ENCODE data around the gene DEFB124.
"Not testable (repeated sequence)": the region's sequence is repeated elsewhere in the genome, so short reads cannot be mapped to it uniquely, and the experiment has no call there.

Gene DEFB124, protein sequence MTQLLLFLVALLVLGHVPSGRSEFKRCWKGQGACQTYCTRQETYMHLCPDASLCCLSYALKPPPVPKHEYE

DNA sequence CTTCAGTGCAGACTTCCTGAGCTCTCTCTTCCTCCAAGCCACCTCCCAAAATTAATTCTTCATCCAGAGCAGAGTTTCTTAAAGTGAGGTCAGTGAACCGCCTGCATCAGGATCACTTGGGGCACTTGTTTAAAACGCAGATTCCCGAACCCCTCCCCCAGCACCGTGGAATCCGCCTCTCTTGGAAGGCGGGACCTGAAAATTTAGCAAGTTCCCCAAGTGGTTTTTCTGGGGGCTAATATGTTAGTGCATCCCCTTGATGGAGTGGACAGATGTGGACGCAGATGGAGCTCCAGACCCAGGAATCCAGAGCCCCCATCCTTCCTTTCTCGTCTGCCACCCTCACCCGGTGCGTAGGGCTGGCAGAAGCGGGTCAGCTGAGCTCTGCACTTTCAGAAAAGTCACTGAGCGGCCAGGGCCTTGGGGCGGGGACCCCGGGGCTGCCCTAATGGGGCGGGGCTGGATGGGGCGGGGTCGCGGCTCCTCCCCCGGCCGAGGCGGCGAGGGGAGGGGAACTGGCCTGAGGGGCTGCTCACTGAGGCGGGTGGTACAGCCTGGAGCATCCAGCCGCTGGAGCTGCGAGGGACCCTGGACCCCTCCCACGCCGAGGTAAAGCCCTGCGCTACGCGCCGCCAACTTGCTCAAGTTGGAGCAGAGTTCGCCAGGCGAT, at the start of gene DEFB124, which contains the start of gene REM1:
Gene DEFB124, minus strand, starts transcription at position 370 of the 670 bp plus-strand sequence. CDS start 2,114 bp downstream, outside the sequence.
Gene REM1, plus strand, starts transcription at position 531 of the 670 bp plus-strand sequence. CDS start 1,158 bp downstream, outside the sequence.
- DNase-seq (ENCODE audit: low read depth in 2 of 2): no peak

DNA sequence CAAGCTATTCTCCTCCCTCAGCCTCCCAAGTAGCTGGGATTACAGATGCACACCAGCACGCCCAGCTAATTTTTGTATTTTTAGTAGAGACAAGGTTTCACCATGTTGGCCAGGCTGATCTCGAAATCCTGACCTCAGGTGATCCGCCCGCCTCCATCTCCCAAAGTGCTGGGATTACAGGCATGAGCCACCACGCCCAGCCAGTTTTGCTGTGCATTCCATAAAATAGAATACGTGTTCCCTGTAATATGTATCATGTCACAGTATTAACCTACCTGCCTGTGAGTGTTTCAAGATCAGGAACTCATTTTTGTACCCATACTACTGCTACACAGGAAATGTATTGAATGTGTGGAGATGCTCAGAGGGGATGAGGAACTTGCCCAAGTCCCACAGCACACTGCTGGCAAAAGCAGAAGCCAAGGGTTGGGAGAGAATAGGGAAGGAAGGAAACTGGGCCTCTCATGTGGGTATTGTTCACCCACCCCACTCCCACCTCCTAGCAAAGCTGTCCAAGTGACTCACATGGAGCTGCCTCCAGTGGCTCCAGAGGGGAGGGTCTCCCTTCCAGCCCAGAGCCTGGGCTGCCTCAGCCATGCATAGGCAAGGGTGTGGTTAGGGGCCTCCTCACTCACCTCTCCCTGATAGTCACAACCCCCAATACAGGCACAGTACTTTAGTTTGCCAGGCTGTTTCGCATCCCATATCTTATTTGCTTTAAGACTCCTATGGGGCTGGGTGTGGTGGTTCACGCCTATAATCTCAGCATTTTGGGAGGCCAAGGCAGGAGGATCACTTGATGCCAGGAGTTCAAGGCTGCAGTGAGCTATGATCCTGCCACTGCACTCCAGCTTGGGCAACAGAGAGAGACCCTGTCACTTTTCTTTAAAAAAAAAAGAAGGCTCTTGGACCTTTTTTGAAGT, 48.7 kb upstream of the DEFB124 start:
- no peak for DNase-seq (ENCODE audit: low read depth in 2 of 2)

DNA sequence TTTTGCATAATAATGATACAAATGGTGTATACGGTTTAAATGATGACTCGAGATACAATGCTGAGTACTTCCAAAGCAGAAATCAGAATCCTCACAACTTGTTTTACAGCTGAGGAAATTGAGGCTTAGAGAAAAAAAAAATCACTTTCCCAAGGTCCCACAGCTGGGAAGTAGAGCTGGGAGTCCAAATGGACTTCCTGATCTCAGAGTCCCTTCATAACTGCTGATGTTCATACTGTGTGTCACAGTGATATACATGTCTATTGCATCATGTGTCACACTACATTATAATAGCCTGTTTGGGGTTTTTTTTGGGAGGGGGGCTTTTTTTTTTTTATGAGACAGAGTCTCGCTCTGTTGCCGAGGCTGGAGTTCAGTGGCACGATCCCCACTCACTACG, 47.8 kb upstream of the DEFB124 start:
- DNase-seq (ENCODE audit: low read depth in 2 of 2): no peak

DNA sequence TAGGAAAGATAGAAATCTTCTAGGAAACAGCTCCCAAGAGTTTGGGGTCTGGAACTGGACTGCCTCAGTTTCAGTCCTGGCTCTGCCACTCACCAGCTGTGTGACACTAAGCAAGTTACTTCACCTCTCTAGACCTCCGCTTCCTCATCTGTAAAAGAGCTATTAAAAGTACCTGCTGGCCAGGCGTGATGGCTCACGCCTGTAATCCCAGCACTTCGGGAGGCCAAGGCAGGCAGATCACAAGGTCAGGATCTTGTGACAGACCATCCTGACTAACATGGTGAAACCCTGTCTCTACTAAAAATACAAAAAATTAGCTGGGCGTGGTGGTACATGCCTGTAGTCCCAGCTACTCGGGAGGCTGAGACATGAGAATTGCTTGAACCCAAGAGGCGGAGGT, 46.3 kb upstream of the DEFB124 start:
- DNase-seq (ENCODE audit: low read depth in 2 of 2): not testable (repeated sequence)

DNA sequence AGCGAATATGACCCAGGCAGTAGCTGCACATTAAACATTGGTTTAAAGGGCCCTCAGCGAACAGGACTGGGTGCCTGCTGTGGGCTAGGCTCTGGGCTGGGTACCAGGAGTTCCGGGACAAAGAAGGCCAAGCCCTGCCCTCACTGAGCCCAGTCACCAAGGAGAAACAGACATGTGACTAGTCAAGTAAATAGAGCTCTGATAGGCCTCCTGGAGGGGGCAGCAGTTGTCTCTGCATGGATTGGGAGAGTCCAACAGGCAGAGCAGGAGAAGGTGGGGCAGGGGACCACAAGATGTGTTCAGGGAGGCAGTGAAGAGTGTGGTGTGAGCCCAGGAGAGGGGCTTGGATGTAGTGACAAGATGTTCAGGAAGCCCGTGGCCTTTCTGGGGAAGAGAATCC, 42.4 kb upstream of the DEFB124 start:
- DNase-seq (ENCODE audit: low read depth in 2 of 2): no peak

DNA sequence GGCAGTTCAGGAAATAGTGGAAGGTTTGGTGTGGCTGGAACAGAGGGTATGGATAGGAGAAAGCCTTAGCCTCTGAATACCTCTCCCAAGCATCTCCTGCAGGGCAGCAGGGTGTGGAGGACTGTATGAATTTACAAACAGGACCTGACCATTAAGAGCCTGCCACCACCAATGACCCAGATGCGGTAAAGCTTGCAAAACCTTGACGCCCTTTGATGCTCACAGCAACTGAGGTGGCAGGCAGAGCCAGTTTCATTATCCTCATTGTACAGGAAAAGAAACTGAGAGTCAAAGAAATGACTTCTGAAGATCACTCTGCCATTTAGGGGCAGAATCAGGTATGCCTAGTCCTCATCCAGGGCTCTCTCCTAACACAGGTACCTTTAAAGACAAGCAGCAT, 41.7 kb upstream of the DEFB124 start:
- no peak for DNase-seq (ENCODE audit: low read depth in 2 of 2)

DNA sequence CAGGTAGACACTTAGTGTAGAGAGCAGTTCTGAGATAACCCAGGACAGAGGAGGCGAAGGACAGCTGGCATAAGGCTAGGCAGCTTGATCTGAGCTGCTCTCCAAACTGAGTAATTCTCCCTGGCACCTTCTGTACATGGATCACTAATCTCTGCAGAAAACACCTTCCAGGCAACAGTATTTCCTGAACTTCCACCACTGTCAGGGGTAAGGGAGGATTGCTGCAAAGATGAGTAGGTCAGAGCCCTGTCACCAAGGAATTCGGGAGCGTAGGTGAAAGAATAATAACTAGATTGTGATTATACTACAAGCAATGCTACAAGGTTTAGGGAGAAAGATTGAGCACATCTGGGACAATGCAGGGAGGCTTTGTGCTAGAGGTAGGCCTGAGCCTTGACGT, 41.2 kb upstream of the DEFB124 start:
- DNase-seq (ENCODE audit: low read depth in 2 of 2): no peak

DNA sequence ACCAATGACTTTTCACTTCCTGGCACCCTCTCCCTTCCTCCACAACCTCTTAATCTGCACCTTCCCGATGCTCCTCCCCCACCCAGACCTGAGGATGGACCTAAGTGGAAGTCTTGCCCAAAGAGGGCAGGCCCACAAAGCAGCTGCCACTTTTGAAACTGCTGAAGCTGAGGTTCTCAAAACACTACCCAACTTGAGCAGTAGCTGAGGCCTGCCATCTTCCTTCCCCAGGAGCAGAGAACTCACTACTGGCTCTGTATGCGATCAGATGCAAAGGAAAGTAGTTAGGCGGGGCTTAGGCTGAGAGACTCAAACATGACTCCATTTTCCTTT, 40.8 kb upstream of the DEFB124 start:
- no peak for DNase-seq (ENCODE audit: low read depth in 2 of 2)

DNA sequence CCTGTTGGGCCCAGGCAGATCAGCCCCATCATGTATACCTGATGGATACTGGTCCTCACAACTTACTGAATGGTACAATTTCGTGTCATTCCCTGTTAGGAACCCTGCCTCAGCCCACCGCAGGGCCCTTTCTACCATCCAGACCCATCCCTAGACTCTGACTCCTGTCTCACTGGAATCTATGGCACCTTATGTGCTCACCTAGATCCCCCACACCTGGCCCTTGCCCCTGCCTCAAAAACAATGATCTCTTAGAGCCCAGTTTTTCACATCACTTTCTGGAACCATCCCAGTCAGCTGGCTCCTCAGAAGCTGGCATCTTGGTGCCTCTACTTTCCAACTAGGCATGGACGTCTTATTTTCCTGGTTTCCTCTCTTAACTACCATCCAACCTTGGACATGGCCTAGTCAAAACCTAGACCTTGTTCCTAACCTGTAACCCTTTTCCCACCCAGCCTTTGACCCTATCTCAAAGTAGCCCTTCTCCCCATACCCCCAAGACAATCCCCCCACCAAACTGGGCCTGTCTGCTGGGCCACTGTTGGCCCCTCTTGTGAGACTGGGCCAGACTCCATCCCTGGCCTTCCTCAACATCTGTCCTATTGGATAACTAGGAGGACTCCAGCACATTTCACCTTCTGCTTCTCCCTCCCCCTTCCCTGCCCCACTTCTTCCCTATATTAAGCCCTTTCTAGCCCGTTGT, 40.3 kb upstream of the DEFB124 start:
- no peak for DNase-seq (ENCODE audit: low read depth in 2 of 2)

DNA sequence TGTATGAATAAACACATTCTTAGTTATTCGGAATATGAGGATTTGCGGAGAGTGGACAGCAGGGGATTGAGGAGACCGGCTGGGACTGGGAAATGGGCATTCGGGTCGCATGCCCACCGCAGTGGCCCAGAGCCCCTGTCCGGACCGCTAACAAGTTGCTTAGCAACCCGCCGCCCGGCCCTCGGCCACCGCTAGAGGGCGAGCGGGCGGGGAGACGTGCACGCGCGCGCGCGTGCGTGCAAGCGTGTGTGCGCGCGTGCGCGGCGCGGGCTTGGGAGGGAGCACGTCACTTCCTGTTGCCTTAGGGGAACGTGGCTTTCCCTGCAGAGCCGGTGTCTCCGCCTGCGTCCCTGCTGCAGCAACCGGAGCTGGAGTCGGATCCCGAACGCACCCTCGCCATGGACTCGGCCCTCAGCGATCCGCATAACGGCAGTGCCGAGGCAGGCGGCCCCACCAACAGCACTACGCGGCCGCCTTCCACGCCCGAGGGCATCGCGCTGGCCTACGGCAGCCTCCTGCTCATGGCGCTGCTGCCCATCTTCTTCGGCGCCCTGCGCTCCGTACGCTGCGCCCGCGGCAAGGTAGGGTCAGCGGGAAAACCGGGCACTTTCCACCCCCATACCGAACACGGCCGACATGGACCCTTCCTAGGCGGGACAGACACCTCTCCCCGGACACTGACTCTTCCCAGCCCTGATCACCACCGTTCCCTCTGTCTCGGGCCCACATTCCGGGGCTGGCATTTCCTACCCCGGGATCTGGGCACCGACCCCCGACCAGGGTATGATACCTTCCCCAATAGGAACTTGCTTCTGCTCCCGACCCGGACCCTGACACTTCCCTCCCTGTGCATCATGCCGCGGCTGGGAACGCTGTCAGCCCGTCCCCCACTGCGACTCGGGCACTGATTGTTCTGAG, 39.5 kb upstream of the DEFB124 start, which contains the start of gene HM13:
Gene HM13, plus strand, starts transcription at position 289 of the 918 bp plus-strand sequence. Its CDS starts 110 bp downstream, at position 399.
- peak; percentile 80 to 85 for DNase-seq (ENCODE audit: low read depth in 2 of 2)

DNA sequence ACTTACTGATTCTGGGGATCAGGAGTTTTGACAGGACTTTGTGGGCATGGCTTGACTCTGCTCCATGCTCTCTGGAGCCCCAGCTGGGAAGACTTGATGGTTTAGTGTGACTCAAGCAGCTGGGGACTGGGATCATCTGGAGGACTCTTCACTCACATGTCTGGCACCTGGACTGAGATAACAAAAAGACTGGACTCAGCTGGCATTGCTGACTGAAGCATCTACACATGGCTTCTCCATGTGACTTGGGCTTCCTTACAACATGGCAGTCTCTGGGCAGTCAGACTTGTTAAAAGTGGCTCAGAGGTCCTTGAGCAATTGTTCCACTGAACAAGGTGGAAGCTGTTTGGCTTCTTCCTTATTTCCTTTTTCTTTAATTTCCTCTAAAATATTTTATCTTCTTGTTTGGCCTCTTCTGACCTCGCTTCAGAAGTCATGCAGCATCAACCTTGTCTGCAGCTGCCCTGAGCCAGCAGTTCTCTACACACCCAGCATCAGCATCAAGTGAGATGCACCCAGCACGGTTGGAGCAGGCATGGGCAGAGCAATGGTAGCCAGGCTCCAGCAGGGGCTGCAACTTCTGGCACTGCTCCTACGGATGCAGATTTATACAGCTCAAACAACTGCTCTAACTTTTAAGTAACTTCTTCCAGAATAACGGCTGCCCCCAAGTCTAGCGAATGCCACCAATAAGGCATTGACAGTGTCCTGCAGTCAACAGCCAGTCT, 33.8 kb upstream of the DEFB124 start:
- DNase-seq (ENCODE audit: low read depth in 2 of 2): no peak

DNA sequence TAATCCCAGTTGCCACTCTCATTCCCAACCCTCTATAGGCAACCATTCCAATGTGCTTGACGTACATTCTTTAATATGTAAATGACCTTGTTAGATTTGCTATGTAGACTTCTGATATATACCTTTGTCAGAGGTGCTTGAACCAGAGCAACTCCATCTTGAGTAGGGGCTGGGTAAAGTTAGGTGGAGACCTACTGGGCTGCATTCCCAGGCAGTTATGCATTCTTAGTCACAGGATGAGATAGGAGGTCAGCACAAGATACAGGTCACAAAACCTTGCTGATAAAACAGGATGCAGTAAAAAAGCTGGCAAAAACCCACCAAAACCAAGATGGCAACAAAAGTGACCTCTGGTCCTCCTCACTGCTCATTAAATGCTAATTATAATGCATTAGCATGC, 31.0 kb upstream of the DEFB124 start:
- DNase-seq (ENCODE audit: low read depth in 2 of 2): no peak

DNA sequence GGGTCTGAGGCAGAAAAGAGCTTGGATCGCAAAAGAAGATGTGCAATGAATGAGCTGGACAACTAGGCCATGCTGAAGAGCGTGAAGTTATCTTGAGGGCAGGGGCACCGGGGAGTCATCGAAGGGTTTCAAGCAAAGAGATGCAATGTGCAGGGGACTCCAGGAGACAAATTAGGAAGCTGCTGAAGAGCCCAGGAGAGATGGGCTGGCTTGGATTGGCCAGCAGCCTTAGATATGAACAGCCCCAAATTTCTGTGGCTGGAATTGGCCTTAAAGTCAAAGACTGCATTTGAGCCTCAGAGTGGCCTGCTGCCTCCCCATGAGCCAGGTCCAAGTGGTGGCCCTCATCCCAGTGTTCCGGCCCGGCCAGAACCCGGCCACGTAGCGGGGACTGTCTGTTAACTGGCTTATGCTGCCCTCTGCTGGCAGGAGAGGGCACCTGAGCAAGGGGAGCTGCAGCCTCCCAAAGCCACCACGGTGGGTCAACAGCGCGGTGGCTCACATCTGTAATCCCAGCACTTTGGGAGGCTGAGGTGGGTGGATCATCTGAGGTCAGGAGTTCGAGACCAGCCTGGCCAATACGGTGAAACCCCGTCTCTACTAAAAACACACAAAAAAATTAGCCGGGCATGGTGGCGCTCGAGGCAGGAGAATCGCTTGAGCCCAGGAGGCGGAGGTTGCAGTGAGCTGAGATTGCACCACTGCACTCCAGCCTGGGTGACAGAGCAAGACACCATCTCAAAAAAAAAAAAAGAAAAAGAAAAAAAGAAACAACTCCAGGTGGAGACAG, 28.2 kb upstream of the DEFB124 start:
- peak; percentile 57 to 73 for DNase-seq (ENCODE audit: low read depth in 2 of 2)

DNA sequence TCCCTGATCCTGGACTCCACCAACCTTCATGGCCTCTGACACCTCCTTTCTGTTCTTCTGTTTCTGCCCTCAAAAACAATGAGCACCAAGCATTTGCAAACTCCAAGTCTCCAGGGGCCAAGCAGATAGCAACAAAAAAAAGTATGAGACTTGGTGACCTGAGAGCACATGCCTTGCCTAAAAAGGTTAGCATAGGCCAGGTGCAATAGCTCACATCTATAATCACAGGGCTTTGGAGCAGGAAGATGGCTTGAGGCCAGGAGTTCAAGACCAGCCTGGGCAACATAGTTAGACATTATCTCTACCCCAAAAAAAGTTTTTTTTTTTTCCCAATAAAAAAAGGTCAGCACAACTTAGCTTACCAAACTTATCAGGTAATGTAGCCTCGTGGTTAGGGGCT, 25.6 kb upstream of the DEFB124 start:
- no peak for DNase-seq (ENCODE audit: low read depth in 2 of 2)

DNA sequence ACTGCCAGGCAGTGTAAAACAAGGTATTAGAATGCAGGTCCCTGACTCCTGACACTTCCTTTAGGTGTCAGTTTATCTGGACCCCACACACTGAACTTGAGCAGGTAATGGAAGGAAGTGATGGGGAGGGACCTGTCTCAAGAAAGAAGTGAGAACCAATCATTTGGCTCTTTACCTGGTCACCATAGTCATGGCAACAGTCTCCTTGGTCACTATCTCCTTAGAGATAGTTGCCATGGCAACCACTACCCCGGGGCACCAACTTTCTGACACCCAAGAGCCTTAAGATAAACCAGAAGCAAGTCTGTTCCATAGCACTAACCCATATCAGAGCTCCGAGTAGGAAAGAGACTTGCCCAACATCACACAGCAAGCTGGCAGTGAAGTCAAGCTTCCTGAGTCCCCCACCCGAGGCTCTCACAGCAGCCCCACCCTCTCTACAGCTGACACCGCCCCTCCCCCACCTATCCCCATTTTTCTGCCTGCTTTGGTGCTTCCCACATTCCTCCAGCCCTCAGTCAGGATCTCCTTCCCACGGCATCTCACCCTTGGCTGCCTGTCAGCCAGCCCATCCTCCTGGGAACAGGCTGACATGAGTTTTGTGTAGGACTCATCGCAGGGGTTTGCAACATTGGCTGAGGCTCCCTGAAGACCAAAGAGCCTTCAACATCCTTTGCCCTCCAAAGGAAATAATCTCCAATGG, 23.1 kb upstream of the DEFB124 start:
- DNase-seq (ENCODE audit: low read depth in 2 of 2): no peak

DNA sequence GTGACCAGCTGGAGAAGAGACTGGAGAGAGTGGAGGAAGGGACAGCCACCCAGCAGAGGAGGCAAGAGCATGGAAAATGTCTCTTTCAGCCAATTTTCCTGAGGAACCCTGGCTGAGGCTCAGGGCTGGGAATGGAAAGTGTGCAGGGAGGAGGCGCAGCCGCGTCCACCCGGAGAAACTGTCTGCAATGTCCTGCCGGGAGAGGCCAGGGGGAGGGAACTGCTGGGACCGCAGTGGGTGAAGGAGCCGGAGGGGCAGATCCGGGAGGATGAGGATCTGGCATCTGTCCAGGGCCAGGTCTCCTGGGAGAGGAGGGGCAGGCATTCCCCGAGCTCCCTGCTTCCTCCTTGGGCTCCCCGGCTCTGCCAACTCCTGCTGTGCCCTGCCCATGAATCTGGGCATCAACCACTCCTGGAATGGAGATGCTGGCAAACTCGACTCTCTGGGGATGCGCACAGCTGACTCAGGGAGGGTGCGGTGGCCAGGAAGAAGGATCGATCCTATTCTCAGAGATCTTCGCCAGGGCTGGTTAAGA, 21.9 kb upstream of the DEFB124 start:
- no peak for DNase-seq (ENCODE audit: low read depth in 2 of 2)

DNA sequence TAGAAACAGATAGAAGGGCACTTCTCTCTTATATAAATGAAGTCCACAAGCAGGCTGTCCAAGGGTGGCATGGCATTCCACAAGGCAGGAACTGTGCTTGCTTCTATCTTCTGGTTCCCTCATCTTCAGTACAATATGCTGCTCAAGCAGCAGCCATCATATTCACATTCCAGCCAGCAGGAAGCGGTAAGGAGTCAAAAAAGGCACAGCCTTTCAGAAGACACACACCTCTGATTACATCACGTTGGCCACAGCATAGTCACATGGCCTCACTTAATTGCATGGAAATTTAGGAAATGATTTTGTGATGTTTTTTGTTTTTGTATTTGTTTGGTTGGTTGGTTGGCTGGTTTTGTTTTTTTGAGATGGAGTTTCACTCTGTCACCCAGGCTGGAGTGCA, 19.2 kb upstream of the DEFB124 start:
- no peak for DNase-seq (ENCODE audit: low read depth in 2 of 2)

DNA sequence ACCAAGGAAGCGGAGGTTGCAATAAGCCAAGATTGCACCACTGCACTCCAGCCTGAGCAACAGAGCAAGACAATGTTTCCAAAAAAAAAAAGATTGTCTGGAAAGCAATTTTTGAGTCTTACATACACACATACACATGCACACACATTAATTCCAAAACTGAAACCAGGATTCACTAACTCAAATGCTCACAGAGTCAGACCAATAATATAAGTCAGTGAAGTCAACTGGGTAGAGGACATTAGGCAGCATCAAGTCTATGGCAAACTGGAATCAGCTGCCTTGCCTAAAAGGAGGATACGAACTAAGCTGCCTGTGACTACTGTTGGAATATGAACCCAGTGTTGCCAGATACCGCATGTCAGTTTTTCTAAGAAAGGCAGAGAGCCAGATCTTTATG, 15.8 kb upstream of the DEFB124 start:
- DNase-seq (ENCODE audit: low read depth in 2 of 2): no peak

DNA sequence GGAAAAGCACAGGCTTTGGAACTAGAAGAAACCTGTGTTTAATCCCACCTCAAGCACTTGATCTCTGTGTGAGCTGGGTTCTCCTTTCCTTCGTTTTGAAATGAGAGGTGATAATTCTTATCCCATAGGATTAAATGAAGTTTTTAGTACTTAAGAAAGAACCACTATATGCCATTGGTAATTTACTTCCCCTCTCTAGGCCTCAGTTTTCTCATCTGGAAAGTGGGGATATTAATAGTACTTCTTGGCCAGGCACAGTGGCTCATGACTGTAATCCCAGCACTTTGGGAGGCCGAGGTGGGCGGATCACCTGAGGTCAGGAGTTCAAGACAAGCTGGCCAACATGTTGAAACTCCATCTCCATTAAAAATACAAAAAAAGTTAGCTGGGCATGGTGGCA, 14.2 kb upstream of the DEFB124 start:
- DNase-seq (ENCODE audit: low read depth in 2 of 2): no peak

All from stimulated activated CD4-positive, alpha-beta T cell treated with anti-CD3 and anti-CD28 coated beads, Interleukin-15, amount 100 ng/mL, for 48 hours (primary cell).